Measurements from ENCODE around the gene POU2F1.

Gene POU2F1

DNA sequence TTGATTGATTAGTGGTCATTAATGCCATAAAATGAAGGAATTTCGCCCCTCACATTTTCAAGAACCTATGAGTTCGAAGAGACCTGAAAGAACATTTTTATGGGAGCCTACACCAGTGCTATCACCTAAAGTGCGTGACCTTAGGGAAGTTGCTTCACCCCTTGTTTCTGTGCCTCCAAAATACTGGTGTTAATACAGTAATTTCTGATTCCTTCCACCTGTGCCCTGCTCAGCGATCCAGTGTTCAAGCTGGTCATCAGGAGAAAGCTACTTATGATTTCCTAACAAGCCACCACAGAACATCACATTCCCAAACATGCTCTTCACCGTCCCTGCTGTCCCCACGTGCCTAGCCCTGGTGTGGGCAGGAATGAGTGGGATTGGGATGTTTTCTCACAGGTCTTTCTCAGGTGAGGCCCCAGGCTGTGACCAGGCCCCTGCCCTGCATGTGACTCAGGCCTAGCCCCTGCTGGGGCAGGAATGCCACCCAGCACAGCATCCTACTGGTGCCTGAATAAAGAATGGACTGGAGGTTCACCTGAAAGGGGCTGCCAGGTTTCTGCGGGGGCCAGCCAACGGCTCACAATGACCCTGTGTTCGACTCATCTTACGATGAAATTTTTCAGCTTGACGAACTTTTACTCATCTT is 237.4 kb downstream of the POU2F1 start:
- Mint-ChIP-seq H3K4me3 (no peak overlapping the region), H3K9me3 (no peaks in the 10 kb centered on the region), H3K4me1 (peaks cover 25% of the 10 kb centered on the region), H3K27me3 (ENCODE audit: low read depth, poor library complexity) (peaks cover 5% of the 10 kb centered on the region), H3K36me3 (ENCODE audit: low read depth) (no peaks in the 10 kb centered on the region), H3K27ac (no peak overlapping the region)
- TF ChIP-seq CTCF (IDR thresholded peaks at IDR 0.05) = no peak
- DNase-seq = no peak

DNA sequence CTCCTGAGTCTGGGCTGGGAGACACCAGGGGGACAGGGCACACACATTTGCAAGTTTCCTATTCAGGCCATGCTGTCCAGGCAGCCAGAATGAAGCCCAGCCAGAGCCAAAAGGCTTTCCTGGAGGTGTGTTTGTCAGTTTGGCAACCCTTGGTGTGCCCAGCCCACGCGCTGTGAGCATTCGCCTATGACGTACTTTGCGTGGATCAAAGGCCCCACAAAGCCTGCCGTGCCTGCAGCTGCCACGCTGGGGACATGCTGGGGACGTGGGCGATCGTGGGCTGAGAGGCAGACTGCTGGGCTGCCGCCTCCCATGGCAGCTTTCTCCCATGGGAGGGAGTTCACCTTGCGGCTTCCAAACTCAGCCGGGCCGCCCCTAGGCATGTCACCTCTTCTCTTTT is 240.2 kb downstream of the POU2F1 start:
- Mint-ChIP-seq H3K36me3 (ENCODE audit: low read depth) (no peaks in the 10 kb centered on the region), H3K27me3 (ENCODE audit: low read depth, poor library complexity) (peaks cover 5% of the 10 kb centered on the region), H3K4me1 (peaks cover 44% of the 10 kb centered on the region), H3K4me3 (no peak overlapping the region), H3K27ac (no peak overlapping the region), H3K9me3 (no peaks in the 10 kb centered on the region)
- no peak for TF ChIP-seq CTCF (IDR thresholded peaks at IDR 0.05)
- no peak for DNase-seq

- TF ChIP-seq CTCF (IDR thresholded peaks at IDR 0.05) = no peak
- Mint-ChIP-seq H3K27me3 (ENCODE audit: low read depth, poor library complexity) (no peaks in the 10 kb centered on the region), H3K27ac (no peak overlapping the region), H3K4me1 (peaks cover 51% of the 10 kb centered on the region), H3K36me3 (ENCODE audit: low read depth) (no peaks in the 10 kb centered on the region), H3K9me3 (no peaks in the 10 kb centered on the region), H3K4me3 (no peak overlapping the region)
- DNase-seq = no peak
These were observed 241.7 kb downstream of the POU2F1 start for GRCh38 chr1:167462341-167462740.

DNA sequence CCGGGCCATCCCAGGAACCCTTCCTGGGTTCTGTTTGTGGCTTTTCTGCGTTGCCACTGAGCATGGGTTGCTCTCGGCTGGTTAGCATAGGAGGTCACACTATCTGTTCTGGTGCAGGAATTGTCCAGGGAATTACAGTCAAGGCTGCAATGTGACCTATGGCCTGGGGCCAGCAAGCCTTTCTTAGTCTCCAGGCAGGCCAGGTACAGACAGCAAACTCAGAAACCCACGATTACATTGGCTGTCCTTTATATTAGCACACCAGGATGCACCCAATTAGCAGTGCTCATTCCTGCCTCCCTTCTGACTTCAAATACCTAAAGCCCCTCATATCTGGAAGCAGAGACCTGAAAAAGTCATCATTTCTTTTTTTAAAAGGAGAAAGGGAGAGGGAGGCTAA is 242.4 kb downstream of the POU2F1 start:
- Mint-ChIP-seq H3K9me3 (no peaks in the 10 kb centered on the region), H3K27ac (peak overlapping the region; percentile 68), H3K36me3 (ENCODE audit: low read depth) (no peaks in the 10 kb centered on the region), H3K4me1 (peaks cover 58% of the 10 kb centered on the region), H3K4me3 (no peak overlapping the region), H3K27me3 (ENCODE audit: low read depth, poor library complexity) (no peaks in the 10 kb centered on the region)
- no peak for DNase-seq
- TF ChIP-seq CTCF (IDR thresholded peaks at IDR 0.05) = no peak

GRCh38 chr1:167463875-167464575 is 243.3 kb downstream of the POU2F1 start:
- peaks cover 68% of the 10 kb centered on the region for H3K4me1 Mint-ChIP-seq
- H3K27me3 Mint-ChIP-seq (ENCODE audit: low read depth, poor library complexity) = no peaks in the 10 kb centered on the region

More at GRCh38 chr1:167463875-167464575, 243.3 kb downstream of the POU2F1 start:
- peak overlapping the region; percentile 68 for H3K27ac Mint-ChIP-seq
- H3K4me3 Mint-ChIP-seq = peak overlapping the region; percentile 7
- no peaks in the 10 kb centered on the region for H3K36me3 Mint-ChIP-seq (ENCODE audit: low read depth)
- no peak for DNase-seq
- no peak for TF ChIP-seq CTCF (IDR thresholded peaks at IDR 0.05)
- no peaks in the 10 kb centered on the region for H3K9me3 Mint-ChIP-seq

Measured in nephron progenitor cell (in vitro differentiated cells).